ENCODE data around the gene C15orf61.
A peak's percentile ranks its signal among the peaks of the same experiment; 100 is the strongest.

The C15orf61 gene

GRCh38 chr15:67550522-67550921 lies 29.6 kb downstream of the C15orf61 start:
- Mint-ChIP-seq H3K4me3 (no peak overlapping the region), H3K36me3 (ENCODE audit: low read depth) (peaks cover 64% of the 10 kb centered on the region), H3K9me3 (no peaks in the 10 kb centered on the region), H3K4me1 (ENCODE audit: low read depth) (peaks cover 30% of the 10 kb centered on the region), H3K27me3 (no peaks in the 10 kb centered on the region), H3K27ac (no peak overlapping the region)
- DNase-seq = no peak

DNA sequence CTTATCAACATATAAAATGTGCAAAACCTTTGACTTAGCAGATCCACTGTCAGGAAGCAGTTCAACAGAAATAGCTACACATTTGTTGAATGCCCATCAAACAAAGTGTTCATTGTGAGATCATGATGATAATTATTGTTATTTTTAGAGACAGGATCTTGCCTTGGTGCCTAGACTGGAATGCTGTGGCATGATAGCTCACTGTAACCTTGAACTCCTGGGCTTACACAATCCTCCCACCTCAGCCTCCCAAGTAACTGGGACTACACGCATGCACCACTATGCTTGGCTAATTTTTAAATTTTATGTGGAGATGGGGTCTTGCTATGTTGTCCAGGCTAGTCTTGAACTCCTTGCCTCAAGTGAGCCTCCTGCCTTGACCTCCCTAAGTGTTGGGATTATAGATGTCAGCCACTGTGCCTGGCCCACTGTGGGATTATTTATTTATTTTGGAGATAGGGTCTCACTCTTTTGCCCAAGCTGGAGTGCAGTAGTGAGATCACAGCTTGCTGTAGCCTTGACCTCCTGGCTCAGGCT lies 30.3 kb downstream of the C15orf61 start:
- no peak for DNase-seq
- H3K4me3 Mint-ChIP-seq = no peak overlapping the region
- no peaks in the 10 kb centered on the region for H3K27me3 Mint-ChIP-seq
- no peak overlapping the region for H3K27ac Mint-ChIP-seq
- peaks cover 27% of the 10 kb centered on the region for H3K4me1 Mint-ChIP-seq (ENCODE audit: low read depth)
- H3K9me3 Mint-ChIP-seq = no peaks in the 10 kb centered on the region
- H3K36me3 Mint-ChIP-seq (ENCODE audit: low read depth) = peaks cover 63% of the 10 kb centered on the region

GRCh38 chr15:67554580-67554979 lies 33.6 kb downstream of the C15orf61 start:
- no peak overlapping the region for H3K27ac Mint-ChIP-seq
- peaks cover 76% of the 10 kb centered on the region for H3K36me3 Mint-ChIP-seq (ENCODE audit: low read depth)
- no peaks in the 10 kb centered on the region for H3K27me3 Mint-ChIP-seq
- H3K4me3 Mint-ChIP-seq = no peak overlapping the region
- no peak for DNase-seq
- H3K4me1 Mint-ChIP-seq (ENCODE audit: low read depth) = peaks cover 13% of the 10 kb centered on the region
- H3K9me3 Mint-ChIP-seq = no peaks in the 10 kb centered on the region

- Mint-ChIP-seq H3K4me1 (ENCODE audit: low read depth) (peaks cover 8% of the 10 kb centered on the region), H3K4me3 (no peak overlapping the region), H3K27ac (no peak overlapping the region), H3K27me3 (no peaks in the 10 kb centered on the region), H3K36me3 (ENCODE audit: low read depth) (peaks cover 64% of the 10 kb centered on the region), H3K9me3 (no peaks in the 10 kb centered on the region)
- no peak for DNase-seq
Measured at GRCh38 chr15:67556976-67557570, 36.1 kb downstream of the C15orf61 start.

DNA sequence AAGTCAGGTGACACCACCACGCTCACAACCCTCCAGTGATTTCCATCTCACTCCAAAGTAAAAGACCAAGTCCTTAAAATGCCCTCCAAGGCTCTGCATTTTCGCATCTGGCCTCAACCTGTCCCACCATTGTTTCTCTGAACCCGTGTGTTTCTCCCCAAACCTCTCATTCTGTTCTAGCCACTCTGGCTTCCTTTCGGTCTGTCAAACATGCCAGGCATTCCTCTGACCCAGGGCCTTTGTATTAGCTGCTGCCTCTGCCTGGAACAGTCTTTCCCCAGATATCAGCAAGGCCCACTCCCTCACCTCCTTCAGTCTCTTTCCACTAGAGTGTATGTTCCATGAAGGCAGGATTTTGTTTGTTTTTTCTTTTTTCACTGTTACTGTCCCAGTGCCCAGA lies 37.6 kb downstream of the C15orf61 start:
- Mint-ChIP-seq H3K27me3 (no peaks in the 10 kb centered on the region), H3K9me3 (no peaks in the 10 kb centered on the region), H3K4me3 (no peak overlapping the region), H3K27ac (no peak overlapping the region), H3K36me3 (ENCODE audit: low read depth) (peaks cover 61% of the 10 kb centered on the region), H3K4me1 (ENCODE audit: low read depth) (peaks cover 8% of the 10 kb centered on the region)
- no peak for DNase-seq

GRCh38 chr15:67559158-67559557 lies 38.2 kb downstream of the C15orf61 start:
- no peak for DNase-seq
- Mint-ChIP-seq H3K4me1 (ENCODE audit: low read depth) (peaks cover 11% of the 10 kb centered on the region), H3K36me3 (ENCODE audit: low read depth) (peaks cover 67% of the 10 kb centered on the region), H3K27me3 (no peaks in the 10 kb centered on the region), H3K4me3 (no peak overlapping the region), H3K9me3 (no peaks in the 10 kb centered on the region), H3K27ac (no peak overlapping the region)

GRCh38 chr15:67559576-67559975 lies 38.6 kb downstream of the C15orf61 start:
- Mint-ChIP-seq H3K27ac (no peak overlapping the region), H3K4me1 (ENCODE audit: low read depth) (peaks cover 16% of the 10 kb centered on the region), H3K27me3 (no peaks in the 10 kb centered on the region), H3K9me3 (no peaks in the 10 kb centered on the region), H3K4me3 (no peak overlapping the region), H3K36me3 (ENCODE audit: low read depth) (peaks cover 66% of the 10 kb centered on the region)
- no peak for DNase-seq

GRCh38 chr15:67560320-67560719 lies 39.4 kb downstream of the C15orf61 start:
- DNase-seq = no peak
- Mint-ChIP-seq H3K9me3 (no peaks in the 10 kb centered on the region), H3K4me1 (ENCODE audit: low read depth) (peaks cover 16% of the 10 kb centered on the region), H3K4me3 (no peak overlapping the region), H3K27ac (no peak overlapping the region), H3K36me3 (ENCODE audit: low read depth) (peaks cover 62% of the 10 kb centered on the region), H3K27me3 (no peaks in the 10 kb centered on the region)

DNA sequence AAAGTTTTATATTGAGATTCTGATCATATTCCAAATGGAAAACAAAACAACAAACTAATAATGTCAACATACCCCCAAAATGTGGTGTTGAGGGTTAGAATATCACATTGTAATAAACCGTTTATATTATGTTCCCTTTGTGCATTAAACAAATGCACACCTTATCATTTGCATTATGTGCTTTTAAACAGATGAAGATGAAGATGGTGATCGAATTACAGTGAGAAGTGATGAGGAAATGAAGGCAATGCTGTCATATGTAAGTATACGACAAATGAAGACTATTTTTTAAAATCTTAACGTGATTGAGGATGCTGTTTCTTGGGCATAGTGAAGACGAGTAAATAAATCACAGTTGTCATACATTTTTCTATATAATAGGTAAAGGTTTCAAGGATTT lies 42.2 kb downstream of the C15orf61 start:
- peaks cover 58% of the 10 kb centered on the region for H3K36me3 Mint-ChIP-seq (ENCODE audit: low read depth)
- DNase-seq = no peak
- no peaks in the 10 kb centered on the region for H3K27me3 Mint-ChIP-seq
- H3K9me3 Mint-ChIP-seq = no peaks in the 10 kb centered on the region
- H3K4me3 Mint-ChIP-seq = no peak overlapping the region
- H3K27ac Mint-ChIP-seq = no peak overlapping the region
- peaks cover 14% of the 10 kb centered on the region for H3K4me1 Mint-ChIP-seq (ENCODE audit: low read depth)

GRCh38 chr15:67564021-67564967 lies 43.4 kb downstream of the C15orf61 start:
- H3K4me3 Mint-ChIP-seq = no peak overlapping the region
- H3K9me3 Mint-ChIP-seq = no peaks in the 10 kb centered on the region
- DNase-seq = no peak

DNA sequence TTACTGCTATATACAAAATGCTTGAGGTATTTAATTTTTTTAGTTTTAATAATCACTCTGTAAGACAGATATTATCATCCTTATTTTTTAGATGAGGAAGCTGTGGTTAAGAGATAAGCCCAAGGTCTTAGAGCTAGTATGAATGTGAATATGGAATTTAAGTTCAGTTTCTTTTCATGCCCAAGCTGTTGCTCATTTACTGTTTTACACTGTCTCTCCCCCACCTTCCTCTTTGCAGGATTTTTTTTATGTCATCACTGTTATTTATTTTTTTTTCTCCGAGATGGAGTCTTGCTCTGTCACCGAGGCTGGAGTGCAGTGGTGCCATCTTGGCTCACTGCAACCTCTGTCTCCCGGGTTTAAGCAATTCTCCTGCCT lies 44.0 kb downstream of the C15orf61 start:
- no peak for DNase-seq
- Mint-ChIP-seq H3K4me1 (ENCODE audit: low read depth) (peaks cover 14% of the 10 kb centered on the region), H3K27ac (no peak overlapping the region), H3K4me3 (no peak overlapping the region), H3K9me3 (no peaks in the 10 kb centered on the region), H3K36me3 (ENCODE audit: low read depth) (peaks cover 51% of the 10 kb centered on the region), H3K27me3 (no peaks in the 10 kb centered on the region)

More at GRCh38 chr15:67564021-67564967, 43.4 kb downstream of the C15orf61 start:
- Mint-ChIP-seq H3K36me3 (ENCODE audit: low read depth) (peaks cover 54% of the 10 kb centered on the region), H3K27me3 (no peaks in the 10 kb centered on the region), H3K27ac (peak overlapping the region; percentile 3), H3K4me1 (ENCODE audit: low read depth) (peaks cover 14% of the 10 kb centered on the region)

- Mint-ChIP-seq H3K4me1 (ENCODE audit: low read depth) (peaks cover 6% of the 10 kb centered on the region), H3K27me3 (no peaks in the 10 kb centered on the region), H3K9me3 (no peaks in the 10 kb centered on the region), H3K36me3 (ENCODE audit: low read depth) (peaks cover 47% of the 10 kb centered on the region), H3K27ac (no peak overlapping the region), H3K4me3 (no peak overlapping the region)
- DNase-seq = no peak
Measured at GRCh38 chr15:67569668-67570067, 48.7 kb downstream of the C15orf61 start.

DNA sequence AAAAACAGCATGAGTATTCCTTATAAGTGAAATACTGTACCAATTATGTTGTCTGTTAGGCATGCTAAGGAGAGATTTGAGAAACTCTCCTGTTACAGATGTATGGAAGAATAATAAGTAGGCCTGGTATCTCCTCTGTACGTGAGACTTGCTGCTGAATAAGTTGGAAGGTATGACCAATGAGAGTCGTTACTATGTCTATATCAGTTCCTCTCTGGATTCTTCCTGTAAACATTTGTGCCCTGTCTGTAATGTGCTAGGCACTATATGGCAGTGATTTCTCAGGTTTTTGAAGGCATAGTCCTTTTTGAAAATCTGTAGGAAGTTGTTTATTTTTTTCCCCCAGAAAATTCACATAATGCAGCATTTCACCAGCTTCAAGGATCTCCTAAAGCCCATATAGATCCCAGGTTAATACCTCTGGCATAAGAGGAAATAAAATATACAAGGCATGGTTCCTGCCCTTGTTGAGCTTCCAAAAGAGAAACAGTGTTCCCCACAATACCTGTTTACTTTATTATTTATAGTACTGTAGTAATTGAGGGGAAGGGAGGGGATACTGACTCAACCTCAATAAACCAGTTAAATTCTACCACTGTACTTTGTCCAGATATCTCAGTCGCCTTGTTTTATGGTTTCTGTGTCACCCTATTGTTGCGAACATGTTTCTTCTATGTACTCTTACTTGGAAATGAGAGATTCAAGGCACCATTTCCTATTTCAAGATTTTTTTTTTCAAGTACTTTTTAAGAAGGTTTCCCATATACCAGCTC lies 50.1 kb downstream of the C15orf61 start:
- no peaks in the 10 kb centered on the region for H3K27me3 Mint-ChIP-seq
- DNase-seq = no peak
- no peak overlapping the region for H3K27ac Mint-ChIP-seq
- H3K9me3 Mint-ChIP-seq = no peaks in the 10 kb centered on the region
- peaks cover 3% of the 10 kb centered on the region for H3K4me1 Mint-ChIP-seq (ENCODE audit: low read depth)
- no peak overlapping the region for H3K4me3 Mint-ChIP-seq
- peaks cover 38% of the 10 kb centered on the region for H3K36me3 Mint-ChIP-seq (ENCODE audit: low read depth)

GRCh38 chr15:67571648-67572415 lies 50.9 kb downstream of the C15orf61 start:
- DNase-seq = no peak
- Mint-ChIP-seq H3K4me1 (ENCODE audit: low read depth) (peaks cover 3% of the 10 kb centered on the region), H3K9me3 (no peaks in the 10 kb centered on the region), H3K36me3 (ENCODE audit: low read depth) (peaks cover 34% of the 10 kb centered on the region), H3K4me3 (no peak overlapping the region), H3K27ac (no peak overlapping the region), H3K27me3 (no peaks in the 10 kb centered on the region)

Measured in activated T-cell treated with anti-CD3 and anti-CD28 coated beads, Interleukin-2, amount 50 U/mL, for 24 hours (primary cell).